Right lobe of liver (tissue), 4 donors: ENCODE data around the gene LDLRAD4.

Experiments
- CTCF ChIP-seq, 4 donors: fragments of 200-600 bp in 3 of 4; fragments of 450-650 bp in 1 of 4; IDR thresholded peaks; one replicate each; pipeline versions ENCODE4 v1.5.1 to v1.8.0; 2016 to 2022; ENCODE audit warnings: antibody characterized with exemption in 4 of 4, mild to moderate bottlenecking in 2 of 4
- POLR2A ChIP-seq: fragments of 450-650 bp; IDR thresholded peaks from one replicate; pipeline ENCODE4 v1.6.1; 2017; ENCODE audit warnings: antibody characterized with exemption, mild to moderate bottlenecking
- donor health status: DM: no; HTN: no; CAD: no.
- donor health status: DM: no; HTN: no; CAD: no.
- donor health status: DM: no; HTN: yes; CAD: no.

GRCh38 chr18:13449651-13450050 lies 231.1 kb downstream of the LDLRAD4 start:
- no peak for TF ChIP-seq CTCF (IDR thresholded peaks at IDR 0.05)
- TF ChIP-seq POLR2A = no peak
